ENCODE measurements around the gene UCP2.

The UCP2 gene

DNA sequence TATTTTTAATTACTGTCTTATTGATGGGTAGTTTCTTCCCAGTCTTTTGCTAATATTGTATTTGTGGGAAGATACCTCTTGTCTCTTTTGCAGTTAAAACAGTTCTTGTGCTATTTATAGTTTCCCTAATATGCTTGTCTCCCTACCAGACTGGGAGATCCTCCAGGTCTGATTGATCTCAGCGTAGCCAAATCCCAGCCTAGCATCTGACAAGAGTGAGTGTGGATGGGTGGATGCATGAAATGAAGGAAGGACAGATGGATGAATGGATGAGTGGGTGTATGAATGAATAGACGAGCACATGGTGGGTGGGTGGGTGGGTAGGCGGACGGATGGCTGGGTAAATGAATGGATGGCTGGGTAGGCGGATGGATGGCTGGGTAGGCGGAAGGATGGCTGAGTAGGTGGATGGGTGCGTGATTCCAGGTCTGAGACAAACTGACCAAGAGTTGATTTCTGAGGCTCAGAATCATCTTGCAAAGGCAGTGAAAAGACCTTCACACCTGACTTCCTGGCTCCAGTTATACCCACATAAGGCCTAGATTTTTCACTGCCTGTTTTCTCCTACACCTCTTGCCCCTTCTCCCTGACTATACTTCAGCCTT, 20.4 kb downstream of the UCP2 start:
- Mint-ChIP-seq H3K9me3 (no peaks in the 10 kb centered on the region), H3K4me1 (no peaks in the 10 kb centered on the region), H3K27ac (no peak overlapping the region)

DNA sequence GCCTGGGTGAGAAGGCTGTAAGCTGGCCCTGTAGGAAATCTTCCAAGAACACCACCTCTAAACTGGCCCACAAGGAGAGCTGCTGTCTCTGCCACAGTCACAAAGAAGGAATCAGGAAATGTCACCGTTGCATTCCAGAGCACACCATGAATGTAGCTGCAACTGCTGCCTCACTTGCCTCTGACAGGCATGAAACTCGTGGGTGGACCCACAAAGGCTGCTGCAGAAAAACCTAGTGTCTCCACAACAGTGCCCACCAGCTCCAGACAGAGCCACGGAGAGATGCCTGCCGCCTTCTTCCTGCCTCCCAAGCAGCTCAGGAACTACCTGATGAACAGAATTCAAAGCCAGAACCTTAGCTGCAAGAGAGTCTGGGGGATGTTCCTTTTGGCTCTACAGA, 21.3 kb downstream of the UCP2 start:
- Mint-ChIP-seq H3K27ac (no peak overlapping the region), H3K9me3 (no peaks in the 10 kb centered on the region), H3K4me3 (no peak overlapping the region), H3K27me3 (ENCODE audit: low read depth) (peaks cover 17% of the 10 kb centered on the region), H3K4me1 (no peaks in the 10 kb centered on the region), H3K36me3 (ENCODE audit: low read depth) (no peaks in the 10 kb centered on the region)
- TF ChIP-seq, protein P1, sequence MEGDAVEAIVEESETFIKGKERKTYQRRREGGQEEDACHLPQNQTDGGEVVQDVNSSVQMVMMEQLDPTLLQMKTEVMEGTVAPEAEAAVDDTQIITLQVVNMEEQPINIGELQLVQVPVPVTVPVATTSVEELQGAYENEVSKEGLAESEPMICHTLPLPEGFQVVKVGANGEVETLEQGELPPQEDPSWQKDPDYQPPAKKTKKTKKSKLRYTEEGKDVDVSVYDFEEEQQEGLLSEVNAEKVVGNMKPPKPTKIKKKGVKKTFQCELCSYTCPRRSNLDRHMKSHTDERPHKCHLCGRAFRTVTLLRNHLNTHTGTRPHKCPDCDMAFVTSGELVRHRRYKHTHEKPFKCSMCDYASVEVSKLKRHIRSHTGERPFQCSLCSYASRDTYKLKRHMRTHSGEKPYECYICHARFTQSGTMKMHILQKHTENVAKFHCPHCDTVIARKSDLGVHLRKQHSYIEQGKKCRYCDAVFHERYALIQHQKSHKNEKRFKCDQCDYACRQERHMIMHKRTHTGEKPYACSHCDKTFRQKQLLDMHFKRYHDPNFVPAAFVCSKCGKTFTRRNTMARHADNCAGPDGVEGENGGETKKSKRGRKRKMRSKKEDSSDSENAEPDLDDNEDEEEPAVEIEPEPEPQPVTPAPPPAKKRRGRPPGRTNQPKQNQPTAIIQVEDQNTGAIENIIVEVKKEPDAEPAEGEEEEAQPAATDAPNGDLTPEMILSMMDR (IDR thresholded peaks at IDR 0.05; ENCODE audit: unreplicated experiment in 3 of 3), result no peak

More for the DNA sequence above, 20.4 kb downstream of the UCP2 start:
- Mint-ChIP-seq H3K27me3 (ENCODE audit: low read depth) (peaks cover 17% of the 10 kb centered on the region), H3K4me3 (no peak overlapping the region), H3K36me3 (ENCODE audit: low read depth) (no peaks in the 10 kb centered on the region)
- TF ChIP-seq, protein P1 (IDR thresholded peaks at IDR 0.05; ENCODE audit: unreplicated experiment in 3 of 3), result no peak

DNA sequence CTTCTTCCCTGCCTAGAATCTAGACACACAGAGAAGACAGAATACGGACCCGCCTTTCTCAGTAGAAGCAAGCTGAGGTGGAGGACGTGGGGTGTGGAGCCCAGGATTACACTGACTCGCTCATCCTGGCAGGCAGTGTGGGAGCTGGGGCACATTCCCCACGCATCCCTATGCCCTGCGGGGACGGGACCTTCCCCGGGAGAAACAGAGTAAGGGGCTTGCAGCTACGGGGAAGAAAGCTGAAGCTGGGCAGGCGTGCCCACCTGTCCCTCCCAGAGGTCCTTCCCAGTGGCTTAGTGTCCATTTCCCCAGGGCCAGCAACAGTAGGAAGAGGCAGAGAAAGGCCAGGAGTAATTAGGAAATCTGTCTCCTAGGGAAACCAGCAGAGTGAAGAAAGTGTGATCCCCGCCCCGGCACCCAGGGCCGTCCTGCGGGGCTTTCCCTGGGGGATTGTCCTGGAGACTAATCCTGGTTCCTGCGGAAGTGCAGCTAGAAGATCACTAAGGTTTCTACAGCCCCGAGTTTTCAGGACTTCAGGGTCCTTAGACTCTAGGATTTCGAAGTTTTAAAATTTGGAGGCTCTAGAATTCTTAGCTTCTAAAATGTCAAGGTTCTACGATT, 24.0 kb downstream of the UCP2 start:
- Mint-ChIP-seq H3K27me3 (ENCODE audit: low read depth) (peaks cover 9% of the 10 kb centered on the region), H3K4me3 (no peak overlapping the region), H3K36me3 (ENCODE audit: low read depth) (no peaks in the 10 kb centered on the region), H3K4me1 (no peaks in the 10 kb centered on the region), H3K27ac (no peak overlapping the region), H3K9me3 (no peaks in the 10 kb centered on the region)
- TF ChIP-seq, protein P1 (IDR thresholded peaks at IDR 0.05; ENCODE audit: unreplicated experiment in 3 of 3), result no peak

DNA sequence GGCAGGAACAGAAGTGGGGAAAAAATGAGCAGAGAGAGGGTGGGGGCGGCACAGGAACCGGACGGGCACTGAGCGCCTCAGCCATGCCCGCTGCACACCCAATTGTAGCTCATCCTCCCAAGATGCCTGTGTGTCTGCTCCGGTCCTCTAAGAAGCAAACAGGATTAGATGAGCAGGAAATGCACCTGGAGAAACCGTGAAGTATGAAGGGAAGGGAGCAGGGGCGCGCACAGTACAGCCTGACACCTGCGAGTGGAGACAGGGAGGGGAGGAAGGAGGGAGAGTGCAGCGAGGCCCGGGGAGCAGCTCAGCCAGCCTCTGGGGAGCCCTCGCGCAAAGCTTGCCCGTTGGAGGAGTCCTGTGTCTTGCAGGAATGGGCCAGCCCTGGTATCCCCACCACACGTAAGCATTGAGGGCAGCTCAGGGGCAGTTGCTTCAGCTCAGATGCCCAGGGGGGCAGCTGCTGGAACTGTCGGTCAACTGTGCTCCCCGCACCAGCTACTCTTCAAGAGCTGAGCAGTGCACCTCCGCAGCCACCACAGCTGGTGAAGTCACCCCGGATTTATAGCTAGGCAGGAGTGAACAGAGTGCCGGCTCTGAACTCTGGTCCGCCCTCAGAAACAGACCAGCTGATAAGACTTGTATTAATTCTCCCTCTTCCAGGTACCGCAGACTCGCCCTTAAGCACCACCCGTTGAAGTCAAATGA, 24.8 kb downstream of the UCP2 start:
- no peak overlapping the region for H3K4me3 Mint-ChIP-seq
- H3K36me3 Mint-ChIP-seq (ENCODE audit: low read depth), result no peaks in the 10 kb centered on the region
- H3K27me3 Mint-ChIP-seq (ENCODE audit: low read depth), result peaks cover 9% of the 10 kb centered on the region
- TF ChIP-seq, protein P1 (IDR thresholded peaks at IDR 0.05; ENCODE audit: unreplicated experiment in 3 of 3), result no peak
- H3K27ac Mint-ChIP-seq, result peak overlapping the region in 2 of 3 experiments; percentile 38 to 53
- no peaks in the 10 kb centered on the region for H3K4me1 Mint-ChIP-seq
- no peaks in the 10 kb centered on the region for H3K9me3 Mint-ChIP-seq

DNA sequence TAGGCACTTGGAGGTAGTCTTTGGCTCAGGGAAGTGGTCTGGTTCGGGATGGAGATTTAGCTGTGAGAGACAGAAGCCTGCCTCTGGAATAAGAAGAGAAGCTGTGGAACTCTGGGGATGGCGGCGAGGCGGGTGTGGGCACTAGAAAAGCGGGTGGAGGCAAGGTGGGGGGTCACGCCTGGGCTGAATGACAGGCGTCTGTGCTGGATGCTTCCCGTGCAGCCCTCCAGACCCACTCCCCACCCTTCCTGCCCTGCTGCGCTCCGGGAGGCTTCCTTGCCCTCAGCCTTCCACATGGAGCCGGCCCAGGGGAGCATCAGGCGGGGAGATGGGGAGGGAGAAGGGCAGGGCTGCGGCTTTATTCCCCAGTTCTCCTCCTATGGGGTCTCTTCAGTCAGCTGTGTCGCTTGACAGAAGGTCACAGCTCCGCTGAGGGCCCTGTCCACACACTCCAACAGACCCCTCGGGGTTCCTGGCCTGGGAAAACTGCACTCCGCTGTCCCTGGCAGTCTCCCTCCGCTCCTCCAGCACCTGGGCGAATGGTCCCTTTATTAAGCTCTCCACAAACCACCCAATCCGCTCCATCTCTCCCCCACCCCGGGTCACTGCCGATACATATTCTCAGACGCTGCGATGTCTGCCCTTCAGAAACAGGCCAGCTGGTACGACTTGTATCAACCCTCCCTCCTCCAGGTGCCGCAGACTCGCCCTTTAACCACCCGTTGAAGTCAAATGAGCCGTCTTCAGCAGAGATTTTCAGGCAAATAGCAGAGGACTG, 25.6 kb downstream of the UCP2 start:
- H3K27ac Mint-ChIP-seq, result peak overlapping the region in 2 of 3 experiments; percentile 38 to 53
- no peak overlapping the region for H3K4me3 Mint-ChIP-seq
- TF ChIP-seq, protein P1 (IDR thresholded peaks at IDR 0.05; ENCODE audit: unreplicated experiment in 3 of 3), result no peak
- H3K9me3 Mint-ChIP-seq, result no peaks in the 10 kb centered on the region
- peaks cover 2% of the 10 kb centered on the region for H3K4me1 Mint-ChIP-seq
- peaks cover 9% of the 10 kb centered on the region for H3K27me3 Mint-ChIP-seq (ENCODE audit: low read depth)
- no peaks in the 10 kb centered on the region for H3K36me3 Mint-ChIP-seq (ENCODE audit: low read depth)
